Measurements from ENCODE around the gene MED20. TPM values are rescaled to one million over a fixed set of nuclear protein-coding genes. Genes with fewer than 3 reads are reported as not detected.

The MED20 gene
- polyA plus RNA-seq, 1 donor, result 26.0 TPM

- no CpG with 5 or more reads among the region's 1 CpG for WGBS (ENCODE audit: insufficient coverage, low lambda C conversion rate)
- Histone ChIP-seq H3K27ac (ENCODE audit: low read length) (no peak overlapping the region), H3K4me3 (ENCODE audit: low read length) (no peak overlapping the region), H3K36me3 (ENCODE audit: control insufficient read depth, insufficient read depth, low read length) (peaks cover 66% of the 10 kb centered on the region), H3K9me3 (ENCODE audit: control insufficient read depth, low read depth, low read length) (no peaks in the 10 kb centered on the region), H3K27me3 (ENCODE audit: control insufficient read depth, insufficient read depth, low read length) (no peaks in the 10 kb centered on the region), H3K4me1 (ENCODE audit: control insufficient read depth, insufficient read depth, low read length) (peaks cover 47% of the 10 kb centered on the region)
- no peak for DNase-seq
Observed at GRCh38 chr6:41935193-41935574, 14.2 kb upstream of the MED20 start.

- H3K27ac ChIP-seq (ENCODE audit: low read length), result no peak overlapping the region
- peaks cover 41% of the 10 kb centered on the region for H3K4me1 ChIP-seq (ENCODE audit: control insufficient read depth, insufficient read depth, low read length)
- H3K36me3 ChIP-seq (ENCODE audit: control insufficient read depth, insufficient read depth, low read length), result peaks cover 72% of the 10 kb centered on the region
- no peaks in the 10 kb centered on the region for H3K27me3 ChIP-seq (ENCODE audit: control insufficient read depth, insufficient read depth, low read length)
- H3K9me3 ChIP-seq (ENCODE audit: control insufficient read depth, low read depth, low read length), result no peaks in the 10 kb centered on the region
- DNase-seq, result no peak
- H3K4me3 ChIP-seq (ENCODE audit: low read length), result no peak overlapping the region
- WGBS (ENCODE audit: insufficient coverage, low lambda C conversion rate), result 100% methylated on average over 1 of the region's 7 CpGs
Observed at GRCh38 chr6:41934278-41935192, 13.6 kb upstream of the MED20 start.

DNA sequence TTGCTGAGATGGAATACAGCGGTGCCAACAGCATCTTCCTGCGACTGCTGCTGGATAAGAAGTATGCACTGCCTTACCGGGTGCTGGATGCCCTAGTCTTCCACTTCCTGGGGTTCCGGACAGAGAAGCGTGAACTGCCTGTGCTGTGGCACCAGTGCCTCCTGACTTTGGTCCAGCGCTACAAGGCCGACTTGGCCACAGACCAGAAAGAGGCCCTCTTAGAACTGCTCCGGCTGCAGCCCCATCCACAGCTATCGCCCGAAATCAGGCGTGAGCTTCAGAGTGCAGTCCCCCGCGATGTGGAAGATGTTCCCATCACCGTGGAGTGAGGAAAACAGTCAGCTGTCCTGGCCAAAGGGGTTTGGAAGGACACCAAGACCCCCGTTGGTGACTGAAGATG is 11.4 kb upstream of the MED20 start:
- no peak for DNase-seq
- 100% methylated on average over 1 of the region's 15 CpGs for WGBS (ENCODE audit: insufficient coverage, low lambda C conversion rate)
- no peaks in the 10 kb centered on the region for H3K9me3 ChIP-seq (ENCODE audit: control insufficient read depth, low read depth, low read length)
- peaks cover 20% of the 10 kb centered on the region for H3K4me1 ChIP-seq (ENCODE audit: control insufficient read depth, insufficient read depth, low read length)
- H3K4me3 ChIP-seq (ENCODE audit: low read length), result no peak overlapping the region
- H3K27me3 ChIP-seq (ENCODE audit: control insufficient read depth, insufficient read depth, low read length), result no peaks in the 10 kb centered on the region
- H3K27ac ChIP-seq (ENCODE audit: low read length), result no peak overlapping the region
- peaks cover 91% of the 10 kb centered on the region for H3K36me3 ChIP-seq (ENCODE audit: control insufficient read depth, insufficient read depth, low read length)

DNA sequence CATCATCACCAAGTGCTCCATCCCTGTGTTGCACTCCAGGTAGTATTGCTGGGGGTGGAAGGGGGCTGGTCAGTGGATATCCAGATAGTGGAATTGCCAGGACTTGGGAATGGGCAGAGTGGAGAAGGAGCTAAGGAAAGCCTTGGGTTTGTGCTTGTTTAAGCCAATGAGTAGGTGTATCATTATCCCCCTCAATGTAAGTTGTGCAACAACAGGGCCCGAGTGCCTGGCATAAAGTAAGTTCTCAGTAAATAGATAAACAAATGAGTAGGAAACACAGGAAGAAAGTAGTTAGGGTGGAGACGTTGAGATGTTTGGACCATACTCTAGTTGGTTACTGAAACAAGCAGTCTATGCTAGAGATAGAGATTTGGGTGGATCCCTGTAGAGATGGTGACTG is 10.9 kb upstream of the MED20 start:
- Histone ChIP-seq H3K27me3 (ENCODE audit: control insufficient read depth, insufficient read depth, low read length) (no peaks in the 10 kb centered on the region), H3K36me3 (ENCODE audit: control insufficient read depth, insufficient read depth, low read length) (peaks cover 89% of the 10 kb centered on the region), H3K4me3 (ENCODE audit: low read length) (no peak overlapping the region), H3K27ac (ENCODE audit: low read length) (no peak overlapping the region), H3K9me3 (ENCODE audit: control insufficient read depth, low read depth, low read length) (no peaks in the 10 kb centered on the region), H3K4me1 (ENCODE audit: control insufficient read depth, insufficient read depth, low read length) (peaks cover 15% of the 10 kb centered on the region)
- no peak for DNase-seq
- WGBS (ENCODE audit: insufficient coverage, low lambda C conversion rate), result 78% methylated on average over 2 of the region's 2 CpGs

DNA sequence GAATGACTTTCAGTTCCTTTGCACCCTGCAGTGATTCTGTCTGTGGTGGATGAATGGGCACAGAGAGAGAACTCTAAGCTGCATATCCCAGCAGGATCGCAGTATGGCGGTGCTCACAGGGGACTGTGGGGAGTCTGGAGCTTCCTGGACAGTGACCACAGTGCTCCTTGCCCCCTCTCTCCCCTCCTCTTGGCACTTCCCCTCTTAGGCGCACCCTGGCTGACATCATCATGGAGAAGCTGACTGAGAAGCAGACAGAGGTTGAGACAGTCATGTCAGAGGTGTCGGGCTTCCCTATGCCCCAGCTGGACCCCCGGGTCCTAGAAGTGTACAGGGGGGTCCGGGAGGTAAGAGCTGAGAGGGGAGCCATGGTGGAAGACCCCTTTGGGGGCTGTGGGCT is 9.0 kb upstream of the MED20 start:
- DNase-seq, result no peak
- Histone ChIP-seq H3K4me1 (ENCODE audit: control insufficient read depth, insufficient read depth, low read length) (no peaks in the 10 kb centered on the region), H3K27me3 (ENCODE audit: control insufficient read depth, insufficient read depth, low read length) (no peaks in the 10 kb centered on the region), H3K4me3 (ENCODE audit: low read length) (no peak overlapping the region), H3K9me3 (ENCODE audit: control insufficient read depth, low read depth, low read length) (no peaks in the 10 kb centered on the region), H3K27ac (ENCODE audit: low read length) (no peak overlapping the region), H3K36me3 (ENCODE audit: control insufficient read depth, insufficient read depth, low read length) (peaks cover 74% of the 10 kb centered on the region)
- no CpG with 5 or more reads among the region's 6 CpGs for WGBS (ENCODE audit: insufficient coverage, low lambda C conversion rate)

DNA sequence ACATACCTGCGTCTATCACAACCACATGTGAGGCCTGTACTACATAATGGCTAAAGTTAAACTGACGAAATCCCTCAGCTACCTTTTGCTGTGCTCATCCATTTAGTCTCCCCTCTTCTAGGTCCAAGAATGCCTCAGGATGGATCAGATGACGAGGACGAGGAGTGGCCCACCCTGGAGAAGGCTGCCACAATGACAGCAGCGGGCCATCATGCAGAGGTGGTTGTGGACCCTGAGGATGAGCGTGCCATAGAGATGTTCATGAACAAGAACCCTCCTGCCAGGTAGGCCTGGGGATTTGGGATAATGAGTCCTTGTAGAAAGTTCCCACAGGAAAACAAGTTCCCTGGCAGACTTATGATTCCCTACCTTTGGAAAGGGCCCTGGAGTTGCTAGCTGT is 6.3 kb upstream of the MED20 start:
- no peak overlapping the region for H3K4me3 ChIP-seq (ENCODE audit: low read length)
- peaks cover 7% of the 10 kb centered on the region for H3K4me1 ChIP-seq (ENCODE audit: control insufficient read depth, insufficient read depth, low read length)
- H3K27ac ChIP-seq (ENCODE audit: low read length), result no peak overlapping the region
- no peaks in the 10 kb centered on the region for H3K9me3 ChIP-seq (ENCODE audit: control insufficient read depth, low read depth, low read length)
- H3K36me3 ChIP-seq (ENCODE audit: control insufficient read depth, insufficient read depth, low read length), result peaks cover 57% of the 10 kb centered on the region
- no peak for DNase-seq
- no CpG with 5 or more reads among the region's 6 CpGs for WGBS (ENCODE audit: insufficient coverage, low lambda C conversion rate)
- H3K27me3 ChIP-seq (ENCODE audit: control insufficient read depth, insufficient read depth, low read length), result no peaks in the 10 kb centered on the region

- Histone ChIP-seq H3K27me3 (ENCODE audit: control insufficient read depth, insufficient read depth, low read length) (no peaks in the 10 kb centered on the region), H3K36me3 (ENCODE audit: control insufficient read depth, insufficient read depth, low read length) (peaks cover 7% of the 10 kb centered on the region), H3K4me1 (ENCODE audit: control insufficient read depth, insufficient read depth, low read length) (peaks cover 20% of the 10 kb centered on the region), H3K4me3 (ENCODE audit: low read length) (peak overlapping the region; percentile 66), H3K27ac (ENCODE audit: low read length) (no peak overlapping the region), H3K9me3 (ENCODE audit: control insufficient read depth, low read depth, low read length) (no peaks in the 10 kb centered on the region)
- WGBS (ENCODE audit: insufficient coverage, low lambda C conversion rate), result no CpG with 5 or more reads among the region's 7 CpGs
- DNase-seq, result no peak
Observed at GRCh38 chr6:41922154-41922553, 1.2 kb upstream of the MED20 start.

DNA sequence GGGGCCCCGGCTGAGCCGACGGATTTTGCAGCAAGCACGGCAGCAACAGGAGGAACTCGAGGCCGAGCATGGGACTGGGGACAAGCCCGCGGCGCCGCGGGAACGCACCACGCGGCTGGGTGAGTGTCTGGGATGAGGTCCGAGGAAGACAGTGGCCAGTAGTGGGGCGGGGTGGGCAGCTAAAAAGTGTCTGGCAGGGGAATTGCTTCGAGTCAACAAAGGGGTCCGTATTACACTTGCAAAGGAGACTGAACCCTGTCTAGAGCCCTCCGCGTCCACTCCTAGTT is 716 bp upstream of the MED20 start:
- peak in 1 of 2 donors; percentile 13 for DNase-seq
- Histone ChIP-seq H3K4me1 (ENCODE audit: control insufficient read depth, insufficient read depth, low read length) (peaks cover 20% of the 10 kb centered on the region), H3K27ac (ENCODE audit: low read length) (peak overlapping the region; percentile 93), H3K9me3 (ENCODE audit: control insufficient read depth, low read depth, low read length) (no peaks in the 10 kb centered on the region), H3K4me3 (ENCODE audit: low read length) (peak overlapping the region; percentile 66), H3K27me3 (ENCODE audit: control insufficient read depth, insufficient read depth, low read length) (no peaks in the 10 kb centered on the region), H3K36me3 (ENCODE audit: control insufficient read depth, insufficient read depth, low read length) (peaks cover 7% of the 10 kb centered on the region)
- no CpG with 5 or more reads among the region's 20 CpGs for WGBS (ENCODE audit: insufficient coverage, low lambda C conversion rate)

GRCh38 chr6:41917528-41917927 is 3.4 kb downstream of the MED20 start:
- WGBS (ENCODE audit: insufficient coverage, low lambda C conversion rate), result no CpG with 5 or more reads among the region's 4 CpGs

DNA sequence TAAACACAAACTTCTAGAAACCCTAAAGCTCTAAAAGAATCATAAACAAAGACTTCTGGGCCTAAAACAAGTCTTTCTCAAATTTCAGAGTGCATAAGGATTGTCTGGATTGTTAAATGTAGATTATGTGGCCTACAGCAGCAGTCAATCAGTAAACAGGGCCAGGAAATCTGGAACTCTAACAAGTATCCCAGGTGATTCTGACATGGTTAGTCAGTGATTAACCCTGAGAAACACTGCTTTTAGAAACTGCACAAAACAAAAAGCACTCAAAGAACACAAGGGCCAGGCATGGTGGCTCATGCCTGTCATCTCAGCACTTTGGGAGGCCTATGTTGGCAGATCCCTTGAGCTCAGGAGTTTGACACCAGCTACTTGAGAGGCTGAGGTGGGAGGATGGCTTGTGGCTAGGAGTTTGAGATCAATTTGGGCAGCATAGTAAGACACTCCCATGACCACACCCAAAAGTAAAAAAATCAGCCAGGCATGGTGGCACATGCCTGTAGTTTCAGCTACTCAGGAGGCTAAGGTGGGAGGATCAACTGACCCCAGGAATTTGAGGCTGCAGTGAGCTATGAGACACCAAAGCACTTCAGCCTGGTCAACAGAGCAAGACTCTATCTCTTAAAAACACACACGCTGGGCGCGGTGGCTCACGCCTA is 5.9 kb downstream of the MED20 start:
- H3K9me3 ChIP-seq (ENCODE audit: control insufficient read depth, low read depth, low read length), result no peaks in the 10 kb centered on the region
- H3K4me1 ChIP-seq (ENCODE audit: control insufficient read depth, insufficient read depth, low read length), result peaks cover 7% of the 10 kb centered on the region
- peaks cover 37% of the 10 kb centered on the region for H3K36me3 ChIP-seq (ENCODE audit: control insufficient read depth, insufficient read depth, low read length)
- no peak overlapping the region for H3K4me3 ChIP-seq (ENCODE audit: low read length)
- no peak for DNase-seq
- WGBS (ENCODE audit: insufficient coverage, low lambda C conversion rate), result no CpG with 5 or more reads among the region's 4 CpGs
- no peak overlapping the region for H3K27ac ChIP-seq (ENCODE audit: low read length)
- H3K27me3 ChIP-seq (ENCODE audit: control insufficient read depth, insufficient read depth, low read length), result no peaks in the 10 kb centered on the region

More at GRCh38 chr6:41917528-41917927, 3.4 kb downstream of the MED20 start:
- H3K36me3 ChIP-seq (ENCODE audit: control insufficient read depth, insufficient read depth, low read length), result peaks cover 28% of the 10 kb centered on the region
- H3K4me1 ChIP-seq (ENCODE audit: control insufficient read depth, insufficient read depth, low read length), result peaks cover 15% of the 10 kb centered on the region
- no peak overlapping the region for H3K27ac ChIP-seq (ENCODE audit: low read length)
- no peak overlapping the region for H3K4me3 ChIP-seq (ENCODE audit: low read length)
- no peak for DNase-seq
- H3K27me3 ChIP-seq (ENCODE audit: control insufficient read depth, insufficient read depth, low read length), result no peaks in the 10 kb centered on the region
- H3K9me3 ChIP-seq (ENCODE audit: control insufficient read depth, low read depth, low read length), result no peaks in the 10 kb centered on the region

All from large intestine (tissue), 3 donors.